Left renal cortex interstitium (tissue), 4 donors: ENCODE measurements around the gene GRIK3. TPM values are rescaled to one million over a fixed set of nuclear protein-coding genes. Genes with fewer than 3 reads are reported as not detected.

ENCODE experiments used
- DNase-seq, 4 donors: peaks; one replicate each; pipeline ENCODE4 v3.0.0-alpha.2; 2013; ENCODE audit warnings: low read depth in 4 of 4, low spot score in 2 of 4, missing footprints in 1 of 4
- polyA plus RNA-seq, 4 donors: library from polyadenylated mRNA; unstranded; fragments of 120-200 nt; gene quantifications; one replicate each; pipeline ENCODE4 v1.2.1, GENCODE V29; 2013; ENCODE audit not compliant: insufficient read length in 4 of 4

Gene GRIK3
- polyA plus RNA-seq, 4 donors: 3.1 to 4.2 (median 3.3) TPM

GRCh38 chr1:36803868-36804570, 230.3 kb downstream of the GRIK3 start:
- no peak for DNase-seq

DNA sequence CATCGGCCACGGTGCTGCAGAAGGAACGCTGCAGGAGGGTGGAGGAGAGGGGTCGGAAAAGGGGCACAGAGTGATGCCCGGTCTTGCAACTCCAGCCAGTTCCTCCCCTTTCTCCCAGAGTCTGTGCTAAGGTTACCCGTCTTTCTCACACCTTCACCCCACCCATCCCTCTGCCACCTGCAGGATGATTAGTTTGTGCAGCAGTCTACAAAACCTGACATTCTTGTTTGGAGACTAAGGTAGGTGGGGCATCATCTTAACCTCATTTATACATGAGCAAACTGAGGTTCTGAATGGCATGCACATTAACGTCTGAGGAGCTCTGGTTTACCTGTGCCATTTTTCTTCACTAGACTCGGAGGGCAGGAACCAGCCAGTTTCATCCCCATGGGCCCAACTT, 232.3 kb downstream of the GRIK3 start:
- no peak for DNase-seq

DNA sequence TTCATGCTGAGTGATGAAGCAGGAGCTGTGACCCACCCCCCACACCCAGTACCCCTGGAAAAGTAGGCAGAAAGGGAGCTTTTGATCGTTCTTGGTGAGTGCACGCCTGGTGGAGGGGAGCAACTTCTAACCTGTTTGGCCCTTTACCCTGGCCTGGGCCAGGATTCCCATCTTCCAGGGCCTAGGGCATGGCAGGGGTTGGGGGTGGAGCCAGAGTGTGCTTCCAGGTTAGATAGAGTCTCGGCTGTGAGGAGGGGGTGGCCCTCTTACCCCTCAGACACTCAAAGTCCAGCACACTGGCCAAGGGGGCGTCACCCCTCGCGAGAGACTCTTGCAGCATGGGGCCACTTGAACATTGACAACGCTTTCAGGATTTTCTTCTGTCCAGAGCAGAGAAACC, 236.6 kb downstream of the GRIK3 start:
- DNase-seq: no peak

DNA sequence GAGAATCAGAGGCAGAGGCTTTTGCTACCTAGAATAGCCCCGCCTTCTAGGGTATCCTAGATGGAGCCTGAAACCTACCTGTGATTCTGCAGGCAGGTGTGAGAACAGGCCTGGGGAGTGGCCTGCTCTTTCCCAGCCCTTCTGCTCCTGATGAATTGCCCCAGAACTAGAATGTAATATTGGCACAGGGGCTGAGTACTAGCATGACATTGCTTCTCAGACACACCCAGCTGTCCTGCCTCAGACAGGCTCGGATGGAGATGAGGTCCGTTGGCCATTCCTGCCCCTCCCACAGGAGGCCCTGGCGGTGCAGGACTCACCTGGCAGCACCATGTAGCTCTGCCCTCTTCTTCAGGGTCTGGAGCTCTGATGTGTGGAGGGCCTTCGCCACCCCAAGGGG, 237.6 kb downstream of the GRIK3 start:
- DNase-seq: no peak

GRCh38 chr1:36796106-36796590, 238.2 kb downstream of the GRIK3 start:
- no peak for DNase-seq

DNA sequence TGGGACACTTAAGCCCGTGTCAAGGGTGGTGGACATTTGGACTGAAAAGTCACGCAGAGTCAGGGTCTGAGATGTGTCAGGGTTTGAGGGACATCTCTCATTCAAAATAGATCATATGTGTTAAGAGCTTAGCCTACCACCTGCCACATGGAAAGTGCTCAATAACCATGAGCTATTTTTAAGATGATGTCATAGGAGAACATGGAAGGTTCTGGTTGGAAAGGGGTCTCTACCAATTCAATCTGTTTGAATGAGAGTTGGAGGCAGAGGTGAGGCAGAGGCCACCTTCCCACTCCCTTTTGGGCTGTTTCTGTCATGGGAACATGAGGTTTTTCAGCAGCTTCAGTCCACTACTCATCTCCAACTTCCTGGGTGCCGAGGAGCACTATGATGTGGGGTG, 239.9 kb downstream of the GRIK3 start:
- DNase-seq: no peak

GRCh38 chr1:36793452-36793851, 240.9 kb downstream of the GRIK3 start:
- no peak for DNase-seq

DNA sequence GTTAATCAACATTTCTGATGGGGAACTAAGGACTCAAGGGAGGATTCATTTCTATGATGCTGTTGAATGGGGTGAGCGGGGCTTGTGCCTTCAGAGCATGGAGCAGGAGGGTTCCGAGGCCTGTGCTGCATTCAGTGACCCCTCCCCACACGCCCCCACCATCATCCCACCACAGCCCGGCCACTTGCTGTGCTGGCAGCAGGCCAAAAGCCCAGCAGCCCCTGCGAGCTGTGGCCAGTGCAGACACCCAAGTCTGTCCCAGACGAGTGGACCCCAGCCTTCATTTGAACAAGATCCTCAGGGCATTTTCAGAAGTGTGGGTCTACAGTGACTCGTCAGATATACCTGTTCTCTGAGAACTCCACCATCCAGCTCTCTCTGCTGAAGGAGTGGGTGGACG, 242.0 kb downstream of the GRIK3 start:
- no peak for DNase-seq

DNA sequence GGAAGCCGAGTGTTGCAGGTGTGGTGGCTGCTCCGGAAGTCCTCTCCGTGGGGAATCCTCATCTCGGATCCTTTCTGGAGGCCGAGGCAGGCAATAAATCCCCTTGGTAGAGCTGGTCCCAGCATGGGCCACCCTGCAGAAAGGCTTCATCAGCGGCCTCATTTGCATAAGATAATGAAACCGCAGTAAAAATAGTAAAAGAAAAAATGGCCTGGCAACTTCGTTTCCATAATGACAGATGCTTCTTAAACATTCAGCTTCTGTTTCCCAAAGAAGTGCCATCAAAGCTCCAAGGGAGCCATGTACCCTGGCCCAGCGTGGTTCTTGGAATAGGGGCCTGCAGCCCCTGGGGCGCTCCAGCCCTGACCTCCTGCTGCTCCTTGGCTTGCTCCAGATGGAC, 244.1 kb downstream of the GRIK3 start:
- DNase-seq: no peak

- DNase-seq: no peak
Measured at GRCh38 chr1:36789535-36789934, 244.8 kb downstream of the GRIK3 start.

GRCh38 chr1:36787312-36787913, 246.9 kb downstream of the GRIK3 start:
- no peak for DNase-seq

DNA sequence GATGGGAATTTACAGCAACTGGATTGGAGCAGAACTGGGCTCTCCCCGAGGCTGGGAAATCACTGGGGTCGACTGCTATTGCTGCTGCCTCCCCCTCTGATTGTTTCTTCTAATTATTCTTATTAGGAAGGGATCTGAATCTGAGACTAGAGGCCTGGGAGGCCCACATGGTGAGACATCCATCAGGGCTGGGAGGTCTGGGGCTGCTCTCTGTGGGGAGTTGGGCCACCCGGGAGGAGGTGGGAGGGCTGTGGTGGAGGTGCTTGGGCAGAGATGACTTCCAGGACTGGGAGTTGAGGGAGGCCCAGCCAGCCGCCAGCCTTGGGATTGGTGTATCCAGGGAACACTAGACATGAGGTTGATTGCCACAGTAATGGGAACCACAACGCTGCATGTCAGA, 247.9 kb downstream of the GRIK3 start:
- DNase-seq: no peak

- no peak for DNase-seq
Measured at GRCh38 chr1:36784147-36784859, 250.0 kb downstream of the GRIK3 start.

GRCh38 chr1:36783475-36783874, 250.8 kb downstream of the GRIK3 start:
- no peak for DNase-seq

GRCh38 chr1:36782785-36783184, 251.5 kb downstream of the GRIK3 start:
- no peak for DNase-seq

DNA sequence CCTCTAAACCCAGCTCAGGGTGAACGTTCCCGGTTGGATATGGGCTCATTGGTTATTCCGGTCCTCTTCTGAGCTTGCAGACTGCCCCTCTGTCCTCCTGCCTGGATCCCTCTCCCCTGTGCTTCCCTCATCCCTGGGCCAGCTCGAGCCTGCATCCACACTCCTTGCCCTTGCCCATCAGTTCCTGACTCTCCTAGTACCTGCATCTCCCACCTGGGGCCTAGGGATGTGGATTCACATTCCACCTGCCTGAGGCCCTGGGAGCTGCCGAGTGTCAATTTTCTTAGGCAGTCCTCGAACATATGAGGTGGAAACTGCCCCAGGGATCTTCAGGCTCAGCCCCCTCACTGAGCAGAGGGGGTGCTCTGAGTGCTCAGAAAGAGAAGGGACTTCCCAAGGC, 252.2 kb downstream of the GRIK3 start:
- no peak for DNase-seq

DNA sequence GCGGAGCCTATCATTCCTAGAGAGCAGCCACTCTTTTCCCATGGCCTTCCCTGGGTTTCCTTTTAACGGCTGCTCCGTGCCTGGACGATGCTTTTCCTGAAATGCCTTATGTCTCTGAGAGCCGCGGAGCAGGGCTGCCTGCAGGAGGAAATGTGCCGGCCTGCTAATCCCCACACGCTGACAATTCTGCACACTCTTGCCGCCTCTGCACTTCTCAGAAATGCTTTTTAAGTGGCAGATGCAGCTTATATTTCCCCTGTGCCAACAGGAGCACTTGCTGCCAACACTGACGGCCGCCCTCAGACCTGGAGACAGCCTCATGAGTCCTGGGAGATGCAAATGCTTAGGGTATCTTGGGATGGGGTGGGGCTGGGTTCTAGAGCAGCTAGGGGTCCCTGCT, 253.2 kb downstream of the GRIK3 start:
- DNase-seq: no peak

GRCh38 chr1:36778740-36779139, 255.6 kb downstream of the GRIK3 start:
- DNase-seq: no peak

GRCh38 chr1:36776948-36777831, 257.1 kb downstream of the GRIK3 start:
- peak; percentile 11 to 37 (median 26) for DNase-seq

GRCh38 chr1:36776256-36776655, 258.1 kb downstream of the GRIK3 start:
- no peak for DNase-seq

- DNase-seq: no peak
Measured at GRCh38 chr1:36775716-36776115, 258.6 kb downstream of the GRIK3 start.
